Fibroblast of villous mesenchyme (primary cell): ENCODE results near the gene SLC12A8. TPM values are rescaled to one million over a fixed set of nuclear protein-coding genes. Genes with fewer than 3 reads are reported as not detected.

ENCODE experiments used
- DNase-seq: peaks from one replicate; pipeline ENCODE4 v3.0.0-alpha.2; 2010; ENCODE audit warnings: low read depth
- H3K4me3 ChIP-seq: 2 replicates; pipeline ENCODE4 v1.5.1; 2011; ENCODE audit warnings: low read depth, mild to moderate bottlenecking, low read length
- CTCF ChIP-seq: IDR thresholded peaks from 2 replicates; pipeline ENCODE4 v1.5.1; 2012; ENCODE audit warnings: low read depth, mild to moderate bottlenecking, low read length; ENCODE audit not compliant: insufficient read depth
- total RNA-seq: library from RNA; depleted of rRNA; stranded (reverse); fragments of >200 nt; gene quantifications from 2 replicates; pipeline ENCODE4 v1.2.3, GENCODE V29; 2012

Gene SLC12A8
- total RNA-seq, 1 donor = 37.6 TPM

GRCh38 chr3:125054062-125054448, 158.5 kb downstream of the SLC12A8 start:
- peak overlapping the region; percentile 76 for H3K4me3 ChIP-seq
- DNase-seq = no peak
- no peak for TF ChIP-seq CTCF

GRCh38 chr3:125053304-125053699, 159.2 kb downstream of the SLC12A8 start:
- no peak for TF ChIP-seq CTCF
- DNase-seq = no peak
- H3K4me3 ChIP-seq = peak overlapping the region; percentile 76

- peak overlapping the region; percentile 76 for H3K4me3 ChIP-seq
- TF ChIP-seq CTCF = peak; percentile 3
- peak; percentile 83 for DNase-seq
Observed at GRCh38 chr3:125052624-125053303, 159.8 kb downstream of the SLC12A8 start.

- DNase-seq = peak; percentile 71
- peak overlapping the region; percentile 76 for H3K4me3 ChIP-seq
- TF ChIP-seq CTCF = no peak
Observed at GRCh38 chr3:125051715-125052581, 160.6 kb downstream of the SLC12A8 start.

GRCh38 chr3:125051205-125051604, 161.3 kb downstream of the SLC12A8 start:
- TF ChIP-seq CTCF = no peak
- no peak overlapping the region for H3K4me3 ChIP-seq

GRCh38 chr3:125050488-125051090, 162.0 kb downstream of the SLC12A8 start:
- no peak for DNase-seq
- TF ChIP-seq CTCF = no peak
- no peak overlapping the region for H3K4me3 ChIP-seq

More at GRCh38 chr3:125051205-125051604, 161.3 kb downstream of the SLC12A8 start:
- no peak for DNase-seq
